HepG2 (cell line): ENCODE results near the gene USP20.

Experiments
- AHDC1 ChIP-seq: sonication (generic); formaldehyde crosslinking; IDR thresholded peaks from 2 replicates; pipeline ENCODE4 v1.5.1; 2020; ENCODE audit warnings: mild to moderate bottlenecking, missing genetic modification reagents, borderline replicate concordance
- CBFB ChIP-seq: sonication (generic); formaldehyde crosslinking; IDR thresholded peaks from 2 replicates; pipeline ENCODE4 v1.4.0; 2020; ENCODE audit warnings: missing genetic modification reagents
- CHD2 ChIP-seq: IDR thresholded peaks from 2 replicates; pipeline ENCODE4 v1.6.1; 2011; ENCODE audit warnings: low read depth, low read length, improper control_type of control experiment
- CTCF ChIP-seq: sonication (generic); formaldehyde crosslinking; IDR thresholded peaks from 2 replicates; pipeline ENCODE4 v1.5.0; 2020; ENCODE audit warnings: mild to moderate bottlenecking, missing genetic modification reagents, moderate library complexity
- EP300 ChIP-seq, 3 experiments: sonication (generic) in 1 of 3; formaldehyde crosslinking in 1 of 3; IDR thresholded peaks; 2 replicates each; pipeline versions ENCODE4 v1.5.1 to v1.6.1; 2011 to 2020; ENCODE audit warnings: low read depth in 2 of 3, low read length in 2 of 3, borderline replicate concordance in 1 of 3, improper control_type of control experiment in 1 of 3, mild to moderate bottlenecking in 1 of 3, missing genetic modification reagents in 1 of 3, moderate library complexity in 1 of 3
- FOSL1 ChIP-seq: sonication (generic); formaldehyde crosslinking; IDR thresholded peaks from 2 replicates; pipeline ENCODE4 v1.9.0; 2021; ENCODE audit warnings: missing genetic modification reagents, borderline replicate concordance
- GATAD1 ChIP-seq: IDR thresholded peaks from 2 replicates; pipeline ENCODE4 v1.6.1; 2016; ENCODE audit warnings: missing genetic modification reagents, missing compliant biosample characterization
- RAD21 ChIP-seq: fragments of 450-650 bp; formaldehyde crosslinking; IDR thresholded peaks from 2 replicates; pipeline ENCODE4 v1.5.0; 2020; ENCODE audit warnings: mild to moderate bottlenecking
- REST ChIP-seq, 2 experiments: IDR thresholded peaks; 2 replicates each; pipeline ENCODE4 v1.6.1; 2011 to 2012; ENCODE audit warnings: low read length in 2 of 2, borderline replicate concordance in 1 of 2, low read depth in 1 of 2, mild to moderate bottlenecking in 1 of 2, moderate library complexity in 1 of 2
- RNF2 ChIP-seq: fragments of 450-650 bp; conservative IDR thresholded peaks from 2 replicates; pipeline ENCODE4 v1.6.1; 2016; ENCODE audit warnings: low read depth
- TCF12 ChIP-seq, 2 experiments: fragments of 450-650 bp in 1 of 2; sonication (generic) in 1 of 2; formaldehyde crosslinking in 1 of 2; IDR thresholded peaks; 2 replicates each; pipeline versions ENCODE4 v1.6.1 to v1.8.0; 2017 to 2022; ENCODE audit warnings: antibody characterized with exemption in 1 of 2, mild to moderate bottlenecking in 1 of 2, missing genetic modification reagents in 1 of 2, moderate library complexity in 1 of 2
- ZBTB33 ChIP-seq: sonication (generic); formaldehyde crosslinking; IDR thresholded peaks from 2 replicates; pipeline ENCODE4 v1.4.0; 2020; ENCODE audit warnings: missing genetic modification reagents
- ZNF225 ChIP-seq: sonication (generic); formaldehyde crosslinking; IDR thresholded peaks from 2 replicates; pipeline ENCODE4 v1.4.0; 2020; ENCODE audit warnings: mild to moderate bottlenecking, missing genetic modification reagents

DNA sequence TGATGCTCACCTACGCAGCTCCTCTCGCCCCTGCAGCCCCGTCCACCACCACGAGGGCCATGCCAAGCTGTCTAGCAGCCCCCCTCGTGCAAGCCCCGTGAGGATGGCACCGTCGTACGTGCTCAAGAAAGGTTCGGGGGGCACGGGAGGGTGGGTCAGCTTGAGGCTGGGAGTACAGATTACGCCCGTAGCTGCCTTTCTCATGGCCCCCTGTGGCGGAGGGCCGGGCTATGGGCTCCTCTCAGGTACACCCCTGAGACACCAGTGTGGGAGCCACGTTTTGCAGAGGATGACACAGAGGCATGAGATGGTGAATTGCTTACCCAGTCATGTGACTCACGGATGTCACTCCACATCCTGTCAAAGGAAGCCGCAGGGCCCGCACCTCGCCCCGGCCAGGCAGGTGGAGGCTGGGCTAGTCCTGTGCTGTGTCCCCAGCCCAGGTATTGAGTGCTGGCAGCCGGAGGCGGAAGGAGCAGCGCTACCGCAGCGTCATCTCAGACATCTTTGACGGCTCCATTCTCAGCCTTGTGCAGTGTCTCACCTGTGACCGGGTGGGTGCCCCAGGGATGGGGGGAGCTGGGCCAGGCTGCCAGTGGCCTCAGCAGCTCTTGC, 33.7 kb downstream of the USP20 start:
- TF ChIP-seq ZBTB33 (CRISPR knock-in tag) = no peak
- no peak for TF ChIP-seq CTCF
- TF ChIP-seq FOSL1 = no peak
- TF ChIP-seq CBFB (CRISPR knock-in tag) = no peak
- TF ChIP-seq REST (IDR thresholded peaks at IDR 0.05; ENCODE audit: borderline replicate concordance in 1 of 2, low read depth in 1 of 2, low read length in 2 of 2) = no peak
- TF ChIP-seq RNF2 = no peak
- no peak for TF ChIP-seq EP300 (IDR thresholded peaks at IDR 0.05; ENCODE audit: low read depth in 2 of 2, low read length in 2 of 2)
- TF ChIP-seq EP300 (CRISPR knock-in tag; IDR thresholded peaks at IDR 0.05; ENCODE audit: borderline replicate concordance) = no peak
- TF ChIP-seq CHD2 = no peak
- TF ChIP-seq AHDC1 (CRISPR knock-in tag) = no peak
- TF ChIP-seq RAD21 = no peak
- TF ChIP-seq ZNF225 (CRISPR knock-in tag) = no peak
- TF ChIP-seq TCF12 (IDR thresholded peaks at IDR 0.05) = no peak
- no peak for TF ChIP-seq TCF12 (CRISPR knock-in tag; IDR thresholded peaks at IDR 0.05)
- TF ChIP-seq GATAD1 (CRISPR knock-in tag) = no peak
